NCI-H524 (cell line): ENCODE measurements around the gene KLF6.
A peak's percentile ranks its signal among the peaks of the same experiment; 100 is the strongest.

Source experiments
- DNase-seq, 2 experiments: peaks; one replicate each; lab custom pipeline; 2025; lab: John Stamatoyannopoulos, UW

KLF6 gene

DNA sequence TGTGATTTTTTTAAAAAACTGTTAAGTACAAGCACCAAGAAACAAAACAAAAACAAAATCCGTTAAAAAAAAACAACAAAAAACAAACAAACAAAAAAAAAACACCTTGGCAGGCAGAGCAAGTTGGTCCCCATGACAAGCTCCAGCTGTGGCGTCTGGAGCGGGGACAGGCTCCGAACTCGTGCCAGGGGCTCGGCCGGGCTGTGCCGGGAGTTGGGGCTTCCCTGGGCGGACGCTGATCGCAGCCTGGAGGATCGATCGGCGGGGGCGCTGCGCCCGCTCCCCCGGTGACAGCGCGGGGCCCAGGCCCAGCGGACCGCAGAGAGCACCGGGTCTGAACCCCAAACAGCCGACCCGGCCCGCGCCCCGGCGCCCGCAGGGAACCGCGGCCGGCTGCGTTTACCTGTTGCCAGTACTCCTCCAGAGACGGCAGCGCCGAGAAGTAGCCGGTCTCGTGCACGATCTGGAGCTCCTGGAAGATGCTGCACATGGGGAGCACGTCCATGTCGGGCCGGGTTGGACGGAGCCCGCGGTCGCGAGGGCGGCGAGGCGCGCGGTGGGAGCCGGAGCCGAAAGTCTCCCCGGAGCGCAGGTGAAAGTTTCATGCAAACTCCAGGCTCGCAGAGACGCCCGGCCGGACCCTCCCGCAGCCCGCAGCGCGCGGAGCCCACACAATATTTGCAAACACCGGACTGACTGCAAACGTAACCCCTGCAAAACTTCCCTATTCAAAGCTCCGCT, at the start of gene KLF6:
TSS of gene KLF6 (minus strand) at position 700 of the 741 bp plus-strand sequence. CDS start at position 505, 195 bp downstream.
- no peak for DNase-seq

DNA sequence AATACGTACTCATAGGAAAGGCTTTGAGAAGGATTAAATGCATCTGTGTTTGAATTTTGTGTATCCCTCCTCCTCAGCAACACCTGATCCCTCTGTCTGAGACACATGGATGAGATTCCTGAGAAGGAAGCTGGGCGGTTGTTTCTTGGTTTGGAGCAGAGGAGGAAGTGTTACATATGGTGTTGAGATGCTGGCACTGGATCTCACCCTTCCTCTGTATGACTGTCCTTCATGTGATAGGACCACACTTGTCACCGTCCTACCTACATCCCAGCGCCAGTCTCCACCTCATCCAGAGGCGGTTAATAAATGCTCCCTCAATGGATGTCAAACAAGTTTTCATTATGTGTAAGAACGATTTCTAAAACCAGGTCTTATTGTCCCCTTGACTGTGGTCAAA, 49.4 kb upstream of the KLF6 start:
- DNase-seq: peak in 1 of 2 experiments; percentile 87

DNA sequence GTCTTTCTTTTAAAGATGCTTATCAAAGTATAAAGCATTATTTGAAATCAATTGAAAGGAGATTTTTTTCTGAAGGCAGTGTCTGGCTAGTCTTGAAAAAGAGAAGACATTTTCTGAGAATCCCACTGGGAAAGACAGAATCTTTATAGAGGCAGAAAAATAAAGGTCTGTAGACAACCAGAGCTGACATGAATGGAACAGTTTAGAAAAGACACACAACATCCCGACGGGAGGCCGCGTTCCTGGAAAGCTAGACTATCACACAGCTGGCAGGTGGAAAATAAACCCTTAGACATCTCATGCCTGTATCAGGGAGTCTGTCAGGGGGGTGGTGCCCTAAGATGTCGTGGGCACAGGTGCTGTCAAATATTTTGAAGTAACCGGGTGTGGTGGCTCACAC, 48.0 kb upstream of the KLF6 start:
- no peak for DNase-seq

DNA sequence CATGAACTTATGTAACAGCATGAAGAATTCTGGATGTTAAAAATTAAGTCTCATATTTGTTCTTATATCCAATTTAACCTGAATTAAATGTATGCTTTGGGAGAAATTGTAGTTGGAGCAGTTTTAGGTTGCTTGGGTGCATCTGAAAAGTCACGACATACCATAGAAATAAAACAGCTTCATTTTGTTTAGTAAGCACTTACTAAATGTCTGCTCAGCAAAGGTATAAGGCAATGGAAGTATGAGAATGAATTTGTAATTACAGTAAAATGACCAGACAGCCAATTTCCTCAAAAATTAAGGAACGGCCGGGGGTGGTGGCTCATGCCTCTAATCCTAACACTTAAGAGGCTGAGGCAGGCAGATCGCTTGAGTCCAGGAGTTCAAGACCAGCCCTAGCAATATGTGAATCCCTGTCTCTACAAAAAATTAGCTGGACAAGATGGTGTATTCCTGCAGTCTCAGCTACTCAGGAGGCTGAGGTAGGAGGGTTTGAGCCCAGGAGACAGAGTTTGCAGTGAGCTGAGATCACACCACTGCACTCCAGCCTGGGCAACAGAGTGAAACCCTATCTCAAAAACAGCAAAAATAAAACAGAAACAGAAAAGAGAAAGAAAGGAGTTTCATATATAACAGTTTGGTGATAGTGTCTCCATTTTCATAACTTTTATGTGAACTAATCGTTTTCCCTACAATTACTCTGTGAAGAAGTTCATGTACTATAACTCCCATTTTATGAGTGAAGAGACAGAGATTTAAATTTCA, 47.2 kb upstream of the KLF6 start:
- DNase-seq: no peak

DNA sequence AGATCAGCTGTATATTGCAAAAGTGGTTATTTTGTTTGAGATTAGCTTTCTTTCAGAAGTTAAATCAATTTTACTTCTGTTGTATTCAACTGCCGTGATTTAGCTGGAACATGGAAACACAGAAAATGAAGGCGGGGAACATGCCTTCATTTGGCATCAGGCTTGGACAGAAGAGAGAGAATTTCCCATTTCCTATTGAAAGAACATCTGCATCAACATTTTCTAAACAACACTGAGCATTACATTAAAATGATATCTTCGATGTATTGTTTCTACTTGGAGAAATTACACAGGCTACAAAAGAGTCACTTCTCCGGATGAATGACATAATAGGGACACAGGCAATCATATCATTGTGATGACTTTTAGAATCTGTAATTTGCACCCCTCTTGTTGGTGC, 46.6 kb upstream of the KLF6 start:
- no peak for DNase-seq

DNA sequence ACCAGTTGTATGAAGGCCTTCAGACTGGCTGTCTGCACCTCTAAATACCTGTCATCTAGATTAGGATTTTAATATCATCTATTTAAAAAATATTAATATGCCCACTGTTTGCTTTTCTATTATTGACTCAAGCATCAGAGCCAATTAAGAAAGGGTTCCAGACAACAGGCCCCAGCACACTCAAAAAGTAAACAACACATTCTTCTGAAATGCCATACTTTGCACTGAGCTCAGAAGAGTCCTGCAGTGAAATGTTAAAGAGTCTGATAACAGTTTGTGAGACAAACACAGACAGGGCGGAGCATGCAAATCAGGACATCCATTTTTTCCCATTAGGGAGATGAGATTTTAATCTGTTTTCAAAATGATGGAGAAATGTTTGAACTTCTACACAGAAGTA, 45.9 kb upstream of the KLF6 start:
- DNase-seq: no peak

DNA sequence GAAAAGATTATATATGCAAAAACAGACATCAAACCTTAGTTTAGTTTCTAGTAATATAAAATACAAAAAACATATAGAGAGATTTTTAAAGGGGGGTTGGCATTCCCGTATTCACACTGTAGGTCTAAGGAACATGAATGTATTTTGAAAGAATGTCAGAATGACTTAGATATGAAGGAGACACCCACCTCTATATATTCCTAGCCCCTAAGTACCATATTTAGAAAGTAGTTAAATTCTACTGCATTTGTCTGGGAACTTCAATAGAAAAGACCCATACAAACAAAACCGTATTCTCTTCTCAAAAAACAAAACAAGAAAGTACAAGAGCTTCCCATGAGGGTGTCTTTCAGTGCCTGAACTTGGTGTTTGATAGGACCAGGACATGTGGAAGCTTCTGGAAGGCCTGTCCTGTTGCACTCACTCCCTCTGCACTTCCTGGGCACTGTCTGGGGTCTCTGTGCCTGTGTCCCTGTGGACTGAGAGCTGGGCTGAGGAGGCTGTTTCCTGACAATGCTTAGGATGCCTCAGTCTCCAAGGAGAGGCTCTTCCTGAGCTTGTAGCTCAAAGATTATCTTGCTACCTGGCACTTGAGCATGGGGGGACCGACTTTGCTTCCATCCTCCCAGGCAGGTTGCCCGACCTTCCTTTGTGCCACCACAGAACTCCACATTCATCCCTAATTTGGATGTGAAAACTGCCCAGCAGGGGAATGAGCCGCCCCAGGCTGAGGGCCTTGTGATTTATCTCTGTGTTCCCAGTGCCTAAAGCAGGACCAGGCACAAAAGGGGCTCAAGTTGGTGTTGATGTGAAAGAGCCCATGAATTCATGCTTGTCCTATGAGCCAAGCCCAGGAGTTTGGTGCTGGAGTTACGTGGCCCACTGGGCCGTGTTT, 44.4 kb upstream of the KLF6 start:
- DNase-seq: no peak

DNA sequence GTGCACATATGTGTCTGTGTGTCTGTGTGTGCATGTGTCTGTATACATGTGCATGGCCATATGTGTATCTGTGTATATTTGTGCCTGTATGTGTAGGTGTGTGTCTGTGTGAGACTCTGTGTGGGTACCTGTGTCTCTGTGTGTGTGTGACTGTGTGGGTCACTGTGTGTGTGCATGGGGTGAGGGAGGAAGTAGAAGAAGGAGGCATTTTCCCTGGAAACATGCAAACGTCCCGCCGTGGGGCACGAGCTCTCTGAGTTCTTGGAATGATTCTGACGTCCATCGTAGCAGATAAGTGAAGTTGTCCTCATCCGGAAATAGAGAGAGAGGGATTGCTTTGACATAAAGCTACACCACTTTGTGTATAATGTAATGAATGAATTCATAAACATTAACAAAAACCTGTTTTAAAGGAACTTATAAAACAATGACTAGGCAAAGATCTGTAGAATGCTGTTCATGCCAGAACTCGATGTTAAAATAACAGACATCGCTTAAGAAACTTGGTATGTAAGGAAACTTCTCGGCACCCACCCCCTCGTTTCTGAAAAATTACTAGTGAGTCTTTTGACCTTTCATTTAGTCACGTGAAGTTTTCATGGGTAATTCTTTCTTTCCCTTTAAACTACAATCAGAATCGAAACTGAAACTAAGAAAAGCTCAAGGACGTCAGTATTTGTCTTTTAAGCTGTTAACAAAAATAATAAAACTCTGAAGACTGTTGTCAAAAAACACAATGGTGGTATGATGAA, 43.6 kb upstream of the KLF6 start:
- DNase-seq: no peak

DNA sequence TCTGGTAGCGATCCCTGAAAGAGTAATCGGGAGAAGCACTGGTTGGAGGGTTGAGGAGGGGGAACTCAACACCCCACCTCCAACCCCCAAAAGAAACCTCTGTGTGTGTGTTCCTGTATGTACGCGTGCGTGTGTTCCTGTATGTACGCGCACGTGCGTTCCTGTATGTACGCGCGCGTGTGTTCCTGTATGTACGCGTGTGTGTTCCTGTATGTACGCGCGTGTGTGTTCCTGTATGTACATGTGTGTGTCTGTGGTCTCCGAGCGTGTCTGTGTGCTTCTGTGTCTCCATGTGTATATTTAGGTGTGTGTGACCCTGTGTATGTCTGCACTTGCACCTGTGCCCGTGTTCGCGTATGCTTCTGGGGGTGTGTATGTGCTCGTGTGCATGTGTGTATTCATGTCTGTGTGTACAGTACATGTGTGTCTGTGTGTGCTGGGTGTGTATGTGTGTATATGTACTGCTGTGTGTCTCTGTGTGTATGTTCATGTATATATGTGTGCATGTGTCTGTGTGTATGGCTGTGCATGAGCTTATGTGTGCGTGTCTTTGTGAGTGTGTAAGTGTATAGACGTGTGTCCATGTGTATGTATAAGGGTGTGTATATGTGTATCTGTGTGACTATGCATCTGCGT, 42.9 kb upstream of the KLF6 start:
- no peak for DNase-seq

DNA sequence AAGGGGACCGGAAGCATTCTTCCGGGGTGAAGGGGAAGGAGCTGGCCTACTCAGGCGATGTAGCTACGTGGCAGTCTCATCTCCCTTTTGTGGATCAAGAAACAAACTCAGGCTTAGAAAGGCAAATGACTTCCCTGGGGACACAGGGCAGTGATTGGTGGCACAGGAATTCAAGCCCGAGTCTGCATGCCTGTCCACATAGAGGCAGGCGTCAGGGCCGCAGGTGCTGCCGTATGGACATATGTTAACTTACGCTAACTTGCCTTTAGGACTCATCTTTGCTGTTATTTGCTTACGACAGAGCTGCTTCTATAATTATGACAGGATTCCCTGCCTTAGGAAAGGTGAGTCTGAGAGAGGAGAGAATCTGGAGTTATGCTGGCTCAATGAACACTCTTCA, 42.3 kb upstream of the KLF6 start:
- no peak for DNase-seq

DNA sequence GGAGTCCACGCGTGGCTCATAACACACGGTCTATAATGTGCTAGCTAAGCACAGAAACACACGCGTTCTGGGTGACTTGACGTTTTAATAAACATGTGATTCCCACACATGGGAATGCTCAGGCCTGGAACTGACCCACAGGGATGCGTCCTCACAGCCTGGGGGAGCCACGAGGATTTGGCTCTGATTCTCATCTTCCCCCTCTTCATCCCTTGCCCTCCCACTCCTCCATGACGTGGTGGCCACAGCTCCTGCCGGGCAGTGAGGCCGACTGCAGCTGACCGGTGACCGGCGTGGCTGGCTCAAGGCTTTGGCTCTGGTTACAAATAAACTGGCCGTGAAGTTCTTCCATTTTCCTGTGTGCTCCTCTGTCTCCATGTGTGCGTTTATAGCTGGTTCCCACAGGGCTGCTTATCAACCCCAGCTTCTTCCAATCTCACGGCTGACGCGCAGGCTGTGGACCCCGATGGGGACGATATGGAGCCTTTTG, 40.9 kb upstream of the KLF6 start:
- no peak for DNase-seq

DNA sequence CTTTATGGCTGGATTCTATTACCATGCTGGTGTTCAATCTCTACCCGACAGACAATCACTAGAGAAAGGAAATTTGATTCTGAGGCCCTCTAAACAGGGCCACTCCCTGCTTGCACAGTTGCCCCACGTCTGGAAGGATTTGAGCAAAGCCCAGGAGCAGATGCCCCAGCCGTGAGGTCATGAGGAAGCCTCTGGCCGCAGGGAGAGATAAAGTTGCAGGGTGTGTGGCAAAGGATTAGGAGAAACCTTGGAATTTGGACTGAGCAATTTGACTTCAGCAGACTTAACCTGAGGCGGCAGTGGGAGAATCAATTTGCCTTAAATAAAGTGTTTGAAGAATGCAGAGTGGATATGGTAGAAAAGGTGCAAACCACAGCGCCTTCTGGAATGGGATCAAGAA, 40.2 kb upstream of the KLF6 start:
- DNase-seq: peak in 1 of 2 experiments; percentile 49

DNA sequence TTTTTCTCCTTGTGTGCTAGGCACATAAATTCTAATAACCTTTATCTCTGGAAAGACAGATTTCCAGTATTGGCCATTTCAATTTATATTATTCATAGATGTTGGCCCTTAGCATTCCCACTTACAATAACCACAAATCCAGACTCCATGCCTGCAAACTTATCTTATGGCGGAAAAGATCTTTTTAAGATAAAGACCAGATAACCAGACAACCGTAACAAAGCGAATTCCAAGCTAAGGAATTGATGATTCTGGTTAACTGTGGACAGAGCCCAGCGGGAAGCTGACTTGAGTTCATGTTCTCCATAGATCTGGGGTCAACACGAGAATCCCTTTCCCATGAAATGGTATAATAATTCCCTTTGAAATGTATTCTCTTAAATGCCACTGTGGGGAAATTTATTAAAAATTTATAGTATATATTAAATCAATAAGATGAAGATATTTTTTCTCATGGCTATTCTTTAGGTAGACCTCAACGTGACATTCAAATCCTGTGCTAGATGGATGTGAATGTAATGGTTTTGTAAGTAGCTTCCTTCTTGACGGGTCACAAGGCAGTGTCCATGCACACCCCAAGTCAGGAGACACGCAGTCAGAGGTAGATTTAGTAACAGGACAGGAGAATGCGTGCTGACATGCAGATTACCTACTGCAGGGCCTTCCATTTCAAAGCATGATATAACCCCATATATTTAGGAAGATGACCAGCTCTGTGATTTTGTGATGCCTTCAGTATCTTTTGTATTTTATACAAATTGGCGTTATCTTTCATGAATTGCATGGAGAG, 37.7 kb upstream of the KLF6 start:
- no peak for DNase-seq

DNA sequence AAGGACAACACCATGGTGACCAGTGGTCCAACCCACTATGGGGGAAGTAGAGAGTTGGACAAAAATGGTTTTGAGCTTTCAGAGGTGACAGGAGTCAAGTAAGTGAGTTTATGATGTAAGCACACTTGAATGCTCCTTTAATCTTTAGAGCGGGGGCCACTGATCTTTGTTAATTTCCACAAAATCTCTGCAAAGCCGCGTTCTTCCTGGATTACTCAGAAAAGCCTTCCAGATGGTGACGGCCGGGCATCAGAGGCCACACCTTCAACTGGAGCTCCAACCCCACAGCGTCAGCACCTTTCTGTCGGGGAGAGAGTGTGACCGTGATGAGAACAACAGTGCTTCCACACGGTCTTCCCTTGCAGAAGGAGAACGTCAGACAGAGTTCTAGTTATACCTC, 35.2 kb upstream of the KLF6 start:
- peak; percentile 30 to 62 for DNase-seq

DNA sequence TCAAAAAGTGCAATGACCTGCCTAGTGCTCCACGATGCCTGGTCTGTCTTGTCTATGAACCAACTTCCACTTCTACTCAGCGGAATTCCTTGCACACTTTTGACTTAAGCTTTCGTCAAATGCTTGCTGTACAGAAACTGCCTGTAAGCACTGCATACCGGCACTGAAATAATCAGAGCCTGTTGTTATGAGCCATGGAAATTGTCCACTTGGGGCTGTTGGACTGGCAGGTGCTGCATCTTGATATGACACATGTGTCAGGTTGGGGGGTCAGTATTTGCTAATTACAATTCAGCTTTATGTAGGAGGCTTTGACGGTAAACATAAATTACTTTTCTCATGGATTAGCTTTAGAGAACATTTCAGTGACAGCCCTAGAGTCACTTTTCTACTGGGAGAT, 32.0 kb upstream of the KLF6 start:
- DNase-seq: no peak

DNA sequence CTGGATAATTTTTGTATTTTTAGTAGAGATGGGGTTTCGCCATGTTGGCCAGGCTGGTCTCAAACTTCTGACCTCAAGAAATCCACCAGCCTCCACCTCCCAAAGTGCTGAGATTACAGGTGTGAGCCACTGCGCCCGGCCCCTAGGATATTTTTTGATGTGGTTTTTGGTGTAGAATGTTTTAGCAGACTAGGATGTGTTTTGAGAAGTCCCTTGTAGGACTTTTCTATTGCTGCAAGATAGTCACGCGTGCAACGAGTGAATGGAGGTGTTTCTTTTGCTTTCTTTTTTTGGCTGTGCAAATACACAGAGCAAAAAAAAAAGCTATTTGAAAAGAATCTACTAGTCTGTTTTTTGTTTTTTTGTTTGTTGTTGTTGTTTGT, 29.8 kb upstream of the KLF6 start:
- DNase-seq: no peak

DNA sequence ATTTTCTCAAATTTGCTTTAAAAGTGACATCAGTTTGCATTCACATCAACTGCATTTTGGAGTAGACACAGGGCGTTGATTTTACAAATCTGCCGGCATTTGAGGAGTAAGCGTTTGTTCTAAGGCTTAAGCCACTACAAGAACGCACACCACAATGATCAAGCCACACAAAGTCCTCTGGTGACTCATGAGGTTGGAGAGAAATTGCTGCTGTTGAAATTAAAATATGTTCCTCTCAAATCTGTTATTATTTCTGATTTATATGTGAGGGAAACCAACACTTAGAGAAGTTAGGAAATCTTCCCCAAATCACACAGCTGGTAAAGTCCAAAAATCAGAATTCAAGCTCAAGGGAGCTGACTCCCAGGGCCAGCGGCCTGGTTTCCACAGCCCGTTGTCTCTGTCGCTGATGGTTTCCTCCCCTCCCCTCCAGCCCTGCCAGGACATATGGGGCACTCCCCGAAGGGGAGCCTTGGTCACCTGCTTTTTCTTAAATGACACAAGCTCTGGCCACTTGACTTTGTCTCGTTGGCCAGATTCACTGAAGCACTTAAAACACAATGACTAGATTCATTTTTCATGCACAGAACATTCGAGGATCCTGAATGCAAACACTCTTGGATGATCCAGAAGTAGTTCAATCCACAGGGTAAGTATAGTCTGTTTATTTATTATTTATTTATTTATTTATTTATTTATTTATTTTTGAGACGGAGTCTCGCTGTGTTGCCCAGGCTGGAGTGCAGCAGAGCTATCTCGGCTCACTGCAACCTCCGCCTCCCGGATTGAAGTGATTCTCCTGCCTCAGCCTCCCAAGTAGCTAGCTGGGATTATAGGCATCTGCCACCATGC, 29.2 kb upstream of the KLF6 start:
- DNase-seq: no peak

DNA sequence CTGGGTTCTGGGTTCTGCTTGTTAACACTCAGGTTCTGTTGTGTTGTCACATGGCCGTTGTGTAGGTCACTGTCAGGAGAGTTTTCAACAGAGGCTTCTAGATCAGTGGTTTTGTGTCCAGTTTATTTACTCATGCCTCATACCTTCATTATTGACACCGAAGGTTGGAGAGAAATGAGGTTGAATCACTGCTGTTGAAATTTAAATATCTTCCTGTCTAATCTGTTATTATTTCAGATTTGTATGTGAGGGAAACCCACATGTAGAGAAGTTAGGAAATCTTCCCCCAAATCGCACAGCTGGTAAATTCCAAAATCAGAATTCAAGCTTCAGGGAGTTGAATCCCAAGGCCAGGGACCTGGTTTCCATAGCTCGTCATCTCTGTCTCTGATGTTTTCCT, 28.3 kb upstream of the KLF6 start:
- no peak for DNase-seq

DNA sequence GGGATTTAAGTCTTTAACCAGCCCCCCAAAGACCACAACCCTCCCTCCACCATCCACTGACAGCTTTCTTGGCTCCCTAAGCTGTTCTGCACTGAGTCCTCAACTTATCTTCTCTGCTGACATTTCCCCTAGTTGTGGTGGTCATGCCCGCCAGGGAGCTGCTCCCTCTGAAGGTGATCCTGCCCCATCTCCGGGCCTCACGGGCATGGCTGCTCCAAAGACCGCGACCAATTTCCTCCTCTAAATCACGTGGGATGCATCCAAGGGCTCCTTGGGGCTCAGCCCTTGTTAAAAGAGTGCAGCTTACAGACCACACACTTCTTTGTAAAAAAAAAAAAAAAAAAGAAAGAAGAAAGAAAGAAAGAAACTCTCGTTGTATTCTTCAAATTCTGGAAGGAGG, 27.1 kb upstream of the KLF6 start:
- DNase-seq: no peak
